ENCODE data around the gene KRT2.

- no peak for TF ChIP-seq YY1 (IDR thresholded peaks at IDR 0.05; ENCODE audit: insufficient read depth, insufficient read length)
- TF ChIP-seq ZNF274 (IDR thresholded peaks at IDR 0.05; ENCODE audit: low read depth, low read length), result no peak
These were observed 20.7 kb downstream of the KRT2 start for GRCh38 chr12:52631264-52631663.
